GM23338 (cell line): Measurements from ENCODE around the gene RADIL.

Source experiments
- CREB1 ChIP-seq: fragments of 250-450 bp; sonication (Bioruptor Pico); IDR thresholded peaks from 2 replicates; pipeline ENCODE4 v1.5.0; 2020; ENCODE audit warnings: low read depth, mild to moderate bottlenecking, moderate library complexity
- CTCF ChIP-seq, 2 experiments: fragments of 200-600 bp in 1 of 2; sonication (generic) in 1 of 2; conservative IDR thresholded peaks; 2 replicates each; pipeline versions ENCODE4 v1.5.1 to v1.6.1; 2016 to 2017; ENCODE audit warnings: antibody characterized with exemption in 2 of 2, low read depth in 2 of 2, mild to moderate bottlenecking in 2 of 2, moderate library complexity in 1 of 2
- ETS1 ChIP-seq: IDR thresholded peaks from 2 replicates; pipeline ENCODE4 v1.6.1; 2016; ENCODE audit warnings: antibody characterized with exemption
- EZH2 ChIP-seq: fragments of 200-600 bp; sonication (generic); IDR thresholded peaks from one replicate; pipeline ENCODE4 v1.8.0; 2017; ENCODE audit warnings: antibody characterized with exemption, mild to moderate bottlenecking, low read depth; ENCODE audit not compliant: unreplicated experiment
- EZH2phosphoT487 ChIP-seq: fragments of 200-600 bp; sonication (generic); IDR thresholded peaks from one replicate; pipeline ENCODE4 v1.8.1; 2018; ENCODE audit warnings: antibody characterized with exemption; ENCODE audit not compliant: unreplicated experiment
- JUNB ChIP-seq: IDR thresholded peaks from one replicate; pipeline ENCODE4 v1.6.1; 2016; ENCODE audit warnings: antibody characterized with exemption; ENCODE audit not compliant: unreplicated experiment
- NANOG ChIP-seq: IDR thresholded peaks from 2 replicates; pipeline ENCODE4 v1.6.1; 2016; ENCODE audit warnings: antibody characterized with exemption, borderline replicate concordance
- POLR2AphosphoS5 ChIP-seq: IDR thresholded peaks from 2 replicates; pipeline ENCODE4 v1.6.1; 2016; ENCODE audit warnings: antibody characterized with exemption, low read depth
- REST ChIP-seq: IDR thresholded peaks from one replicate; pipeline ENCODE4 v1.6.1; 2018; ENCODE audit warnings: antibody characterized with exemption; ENCODE audit not compliant: unreplicated experiment
- STAT1 ChIP-seq: IDR thresholded peaks from one replicate; pipeline ENCODE4 v1.6.1; 2016; ENCODE audit warnings: antibody characterized with exemption; ENCODE audit not compliant: unreplicated experiment
- ZNF114 ChIP-seq: fragments of 250-450 bp; sonication (Bioruptor Pico); IDR thresholded peaks from 2 replicates; pipeline ENCODE4 v1.5.0; 2020; ENCODE audit warnings: mild to moderate bottlenecking, moderate library complexity
- ZNF331 ChIP-seq: fragments of 250-450 bp; sonication (Bioruptor Pico); IDR thresholded peaks from 2 replicates; pipeline ENCODE4 v1.5.0; 2020; ENCODE audit warnings: low read depth, mild to moderate bottlenecking, moderate library complexity
- ZNF462 ChIP-seq: fragments of 250-450 bp; sonication (Bioruptor Pico); IDR thresholded peaks from 2 replicates; pipeline ENCODE4 v1.5.0; 2020; ENCODE audit warnings: mild to moderate bottlenecking, moderate library complexity

- TF ChIP-seq CTCF (conservative IDR thresholded peaks at IDR 0.05; ENCODE audit: low read depth in 2 of 2): no peak
- TF ChIP-seq EZH2: no peak
- TF ChIP-seq CREB1 (CRISPR knock-in tag): no peak
- TF ChIP-seq POLR2AphosphoS5: no peak
- no peak for TF ChIP-seq EZH2phosphoT487
- TF ChIP-seq REST: no peak
- TF ChIP-seq ZNF114 (CRISPR knock-in tag): no peak
- no peak for TF ChIP-seq JUNB
- no peak for TF ChIP-seq STAT1
- no peak for TF ChIP-seq ZNF331
- no peak for TF ChIP-seq ZNF462
- no peak for TF ChIP-seq NANOG
- TF ChIP-seq ETS1: no peak
Measured at GRCh38 chr7:4856336-4857057, 27.0 kb downstream of the RADIL start.
